SU-DHL-6 (cell line): ENCODE measurements around the gene CAPN14.

ENCODE experiments used
- H2AFZ ChIP-seq: fragments of 200-600 bp; sonication (generic); 2 replicates; pipeline ENCODE4 v1.6.1; 2014; ENCODE audit warnings: low read depth, mild to moderate bottlenecking, moderate library complexity, mixed read lengths, antibody characterized with exemption, low read length; ENCODE audit not compliant: severe bottlenecking
- H3F3A ChIP-seq: fragments of 200-600 bp; shearing (Covaris generic); 2 replicates; pipeline ENCODE4 v1.6.0; 2016; ENCODE audit warnings: antibody characterized with exemption, mild to moderate bottlenecking; ENCODE audit not compliant: insufficient read depth
- H3K27ac ChIP-seq: fragments of 200-600 bp; sonication (generic); 2 replicates; pipeline ENCODE4 v1.5.1; 2016; ENCODE audit warnings: low read depth, mild to moderate bottlenecking, low read length, moderate library complexity, mixed read lengths
- H3K27me3 ChIP-seq: fragments of 200-600 bp; sonication (generic), shearing (Covaris generic); 2 replicates; pipeline ENCODE4 v1.6.0; 2014; ENCODE audit warnings: mild to moderate bottlenecking, low read length
- H3K36me3 ChIP-seq: fragments of 200-600 bp; sonication (generic); 2 replicates; pipeline ENCODE4 v1.6.1; 2014; ENCODE audit warnings: mild to moderate bottlenecking, low read length, mixed read lengths
- H3K4me2 ChIP-seq: fragments of 300-600, 200-600 bp; shearing (Covaris generic), sonication (generic); 2 replicates; pipeline ENCODE4 v1.6.0; 2014; ENCODE audit warnings: low read length, low read depth, mild to moderate bottlenecking; ENCODE audit not compliant: poor library complexity, severe bottlenecking
- H3K4me3 ChIP-seq: fragments of 200-600 bp; sonication (generic); 2 replicates; pipeline ENCODE4 v1.5.1; 2014; ENCODE audit warnings: antibody characterized with exemption, low read length, mild to moderate bottlenecking, mixed read lengths; ENCODE audit not compliant: insufficient read depth, poor library complexity, severe bottlenecking
- H3K79me2 ChIP-seq: fragments of 200-600 bp; sonication (generic); 2 replicates; pipeline ENCODE4 v1.6.1; 2014; ENCODE audit warnings: mild to moderate bottlenecking, low read length, moderate library complexity; ENCODE audit not compliant: insufficient read depth
- H3K9ac ChIP-seq: fragments of 200-600 bp; sonication (generic); 2 replicates; pipeline ENCODE4 v1.7.0; 2014; ENCODE audit warnings: mild to moderate bottlenecking, low read length
- H3K9me2 ChIP-seq: fragments of 200-600 bp; sonication (generic); replicated peaks from 2 replicates; pipeline ENCODE4 v1.6.1; 2014; ENCODE audit warnings: low read length; ENCODE audit not compliant: insufficient read depth
- H3K9me3 ChIP-seq: fragments of 200-600 bp; sonication (generic); 2 replicates; pipeline ENCODE4 v1.6.1; 2014; ENCODE audit warnings: low read length, mixed read lengths; ENCODE audit not compliant: insufficient read depth
- H4K20me1 ChIP-seq: fragments of 200-600 bp; sonication (generic); 2 replicates; pipeline ENCODE4 v1.6.1; 2014; ENCODE audit warnings: low read depth, mild to moderate bottlenecking, antibody characterized with exemption, low read length, moderate library complexity, mixed read lengths
- CTCF ChIP-seq: fragments of 200-600 bp; sonication (generic); IDR thresholded peaks from one replicate; pipeline ENCODE4 v1.5.1; 2017; ENCODE audit warnings: antibody characterized with exemption, mild to moderate bottlenecking, low read length, moderate library complexity; ENCODE audit not compliant: insufficient read depth, poor library complexity, severe bottlenecking
- EZH2phosphoT487 ChIP-seq: fragments of 200-600 bp; sonication (generic), shearing (Covaris generic); conservative IDR thresholded peaks from 2 replicates; pipeline ENCODE4 v1.6.1; 2018; ENCODE audit warnings: mild to moderate bottlenecking, antibody characterized with exemption, low read length, moderate library complexity, mixed read lengths

CAPN14 gene

DNA sequence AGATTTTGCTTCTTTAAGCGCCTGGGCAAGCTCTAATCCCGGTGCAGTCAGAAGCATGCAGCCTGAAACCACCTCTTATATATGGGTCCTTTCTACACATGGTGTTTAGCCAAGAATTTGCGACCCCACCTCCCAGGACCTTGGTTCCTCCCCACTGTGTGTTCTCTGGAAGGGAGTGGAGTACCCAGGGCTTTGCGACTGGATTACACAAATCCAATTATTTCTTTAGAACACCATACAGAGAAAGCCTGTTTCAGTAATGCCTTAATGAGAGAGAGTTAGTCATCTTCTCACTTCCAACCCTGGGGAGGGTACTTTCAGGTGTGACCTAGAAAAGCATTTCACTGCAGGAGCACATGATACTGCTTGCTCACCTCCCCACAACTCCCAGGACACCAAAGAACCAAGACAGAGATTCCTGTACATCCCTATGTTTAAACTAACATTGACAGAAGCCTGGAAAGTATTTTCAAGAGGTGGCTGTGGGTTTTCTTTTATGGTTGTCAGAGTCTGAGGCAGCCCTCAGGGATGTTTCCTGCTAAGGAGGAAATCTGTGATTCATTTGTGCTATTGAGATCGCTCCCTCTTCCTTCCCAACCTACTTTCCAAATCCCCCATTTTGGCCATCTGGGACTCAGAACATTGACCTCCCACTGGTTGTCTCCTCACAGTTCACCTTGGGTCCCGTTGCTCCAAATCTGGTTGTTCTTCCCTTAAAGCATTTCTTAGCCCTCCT, at the start of gene CAPN14:
Gene CAPN14, minus strand, starts transcription at position 51 of the 736 bp plus-strand sequence. CDS start 12,068 bp downstream, outside the sequence.
- Histone ChIP-seq H3F3A (no peaks in the 10 kb centered on the region), H3K9ac (no peak within 1 kb of the TSS), H3K79me2 (no peaks in the 10 kb centered on the region), H3K4me3 (no peak within 1 kb of the TSS), H3K9me2 (no peaks in the 10 kb centered on the region), H3K9me3 (no peaks in the 10 kb centered on the region), H3K4me2 (no peak within 1 kb of the TSS), H3K27ac (no peak within 1 kb of the TSS), H4K20me1 (no peaks in the 10 kb centered on the region), H3K27me3 (no peaks in the 10 kb centered on the region), H2AFZ (no peak within 1 kb of the TSS), H3K36me3 (no peaks in the 10 kb centered on the region)
- TF ChIP-seq EZH2phosphoT487: no peak
- no peak for TF ChIP-seq CTCF

DNA sequence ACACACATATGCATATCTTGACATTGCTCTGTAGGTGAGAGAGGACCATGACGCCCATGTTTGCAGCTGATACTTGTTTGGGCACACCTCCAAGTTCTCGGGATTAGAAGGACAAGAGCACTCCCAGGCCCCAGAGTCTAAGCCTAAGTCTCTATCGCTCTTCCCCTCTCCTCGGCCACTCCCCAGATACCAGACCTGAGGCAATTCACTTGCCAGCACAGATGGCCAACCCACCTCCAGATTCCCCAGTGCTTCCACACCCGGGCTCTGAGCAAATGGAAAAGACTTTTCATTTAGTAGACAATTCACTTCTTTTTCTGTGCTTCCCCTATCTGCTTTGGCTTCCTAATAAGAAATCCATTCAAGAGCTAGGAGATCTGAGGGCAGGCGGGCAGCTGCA, 49.5 kb upstream of the CAPN14 start:
- no peaks in the 10 kb centered on the region for H4K20me1 ChIP-seq
- H3F3A ChIP-seq: no peaks in the 10 kb centered on the region
- no peak overlapping the region for H3K9ac ChIP-seq
- TF ChIP-seq EZH2phosphoT487: no peak
- TF ChIP-seq CTCF: no peak
- H3K4me2 ChIP-seq: no peak overlapping the region
- no peaks in the 10 kb centered on the region for H3K79me2 ChIP-seq
- H3K27me3 ChIP-seq: no peaks in the 10 kb centered on the region
- no peaks in the 10 kb centered on the region for H3K36me3 ChIP-seq
- H3K9me3 ChIP-seq: no peaks in the 10 kb centered on the region
- H2AFZ ChIP-seq: no peak overlapping the region
- no peaks in the 10 kb centered on the region for H3K9me2 ChIP-seq
- no peak overlapping the region for H3K4me3 ChIP-seq
- no peak overlapping the region for H3K27ac ChIP-seq

DNA sequence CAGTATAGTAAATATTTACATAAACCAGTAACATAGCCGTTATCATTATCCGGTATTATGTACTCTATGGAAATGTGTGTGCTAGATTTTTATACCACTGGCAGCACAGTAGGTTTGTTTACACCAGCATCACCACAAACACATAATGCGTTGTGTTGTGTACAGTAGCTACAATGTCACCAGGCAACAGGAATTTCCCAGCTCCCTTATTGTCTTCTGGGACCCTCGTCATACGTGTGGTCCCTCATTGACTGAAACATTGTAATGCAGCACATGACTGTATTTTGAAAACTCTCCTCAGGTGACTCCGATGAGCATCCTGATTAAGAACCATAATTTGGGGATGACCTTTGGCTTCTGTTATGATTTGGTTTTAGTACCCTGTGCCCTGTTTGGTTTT, 47.9 kb upstream of the CAPN14 start:
- H3K4me2 ChIP-seq: no peak overlapping the region
- no peaks in the 10 kb centered on the region for H4K20me1 ChIP-seq
- no peaks in the 10 kb centered on the region for H3K36me3 ChIP-seq
- H2AFZ ChIP-seq: no peak overlapping the region
- no peaks in the 10 kb centered on the region for H3K27me3 ChIP-seq
- H3K9me3 ChIP-seq: no peaks in the 10 kb centered on the region
- H3F3A ChIP-seq: no peaks in the 10 kb centered on the region
- H3K9me2 ChIP-seq: no peaks in the 10 kb centered on the region
- H3K79me2 ChIP-seq: no peaks in the 10 kb centered on the region
- H3K9ac ChIP-seq: no peak overlapping the region
- TF ChIP-seq CTCF (no peak), EZH2phosphoT487 (no peak)
- H3K27ac ChIP-seq: no peak overlapping the region
- H3K4me3 ChIP-seq: no peak overlapping the region
